ENCODE measurements around the gene CROCC2.

DNA sequence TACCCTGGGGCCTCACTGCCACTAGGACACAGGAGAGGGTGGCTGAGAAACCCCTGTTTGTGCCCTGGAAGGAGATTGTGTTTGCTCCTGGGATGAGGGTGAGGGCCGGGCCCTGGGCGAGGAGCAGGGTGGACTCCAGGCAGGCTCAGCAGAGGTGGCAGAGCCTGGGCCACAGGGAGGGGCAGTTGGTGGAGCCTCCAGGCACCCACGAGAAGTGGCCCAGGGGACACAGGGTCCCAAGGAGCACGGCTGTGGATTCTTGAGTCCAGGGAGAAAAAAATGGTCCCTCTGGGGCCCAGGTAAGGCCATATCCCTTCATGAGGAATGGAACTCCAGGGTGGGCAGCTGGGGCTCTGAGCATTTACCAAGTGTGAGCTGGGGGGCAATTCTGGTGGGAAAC is 18.5 kb upstream of the CROCC2 start:
- TF ChIP-seq REST (IDR thresholded peaks at IDR 0.05; ENCODE audit: borderline replicate concordance in 1 of 2, low read depth in 1 of 2, low read length in 2 of 2), result no peak
- TF ChIP-seq, protein P1, sequence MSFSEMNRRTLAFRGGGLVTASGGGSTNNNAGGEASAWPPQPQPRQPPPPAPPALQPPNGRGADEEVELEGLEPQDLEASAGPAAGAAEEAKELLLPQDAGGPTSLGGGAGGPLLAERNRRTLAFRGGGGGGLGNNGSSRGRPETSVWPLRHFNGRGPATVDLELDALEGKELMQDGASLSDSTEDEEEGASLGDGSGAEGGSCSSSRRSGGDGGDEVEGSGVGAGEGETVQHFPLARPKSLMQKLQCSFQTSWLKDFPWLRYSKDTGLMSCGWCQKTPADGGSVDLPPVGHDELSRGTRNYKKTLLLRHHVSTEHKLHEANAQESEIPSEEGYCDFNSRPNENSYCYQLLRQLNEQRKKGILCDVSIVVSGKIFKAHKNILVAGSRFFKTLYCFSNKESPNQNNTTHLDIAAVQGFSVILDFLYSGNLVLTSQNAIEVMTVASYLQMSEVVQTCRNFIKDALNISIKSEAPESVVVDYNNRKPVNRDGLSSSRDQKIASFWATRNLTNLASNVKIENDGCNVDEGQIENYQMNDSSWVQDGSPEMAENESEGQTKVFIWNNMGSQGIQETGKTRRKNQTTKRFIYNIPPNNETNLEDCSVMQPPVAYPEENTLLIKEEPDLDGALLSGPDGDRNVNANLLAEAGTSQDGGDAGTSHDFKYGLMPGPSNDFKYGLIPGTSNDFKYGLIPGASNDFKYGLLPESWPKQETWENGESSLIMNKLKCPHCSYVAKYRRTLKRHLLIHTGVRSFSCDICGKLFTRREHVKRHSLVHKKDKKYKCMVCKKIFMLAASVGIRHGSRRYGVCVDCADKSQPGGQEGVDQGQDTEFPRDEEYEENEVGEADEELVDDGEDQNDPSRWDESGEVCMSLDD (CRISPR knock-in tag; IDR thresholded peaks at IDR 0.05; ENCODE audit: borderline replicate concordance), result no peak
- TF ChIP-seq IRF1 (CRISPR knock-in tag; IDR thresholded peaks at IDR 0.05; ENCODE audit: low read depth), result no peak

All from HepG2 (cell line).